ENCODE results near the gene CCNB2. TPM values are rescaled to one million over a fixed set of nuclear protein-coding genes. Genes with fewer than 3 reads are reported as not detected.

CCNB2 gene
- total and polyA plus RNA-seq, 2 donors (not counting 3 experiments of a cell fraction or from before 2014, with no cell fraction given), result 55.9 to 65.2 TPM

GRCh38 chr15:59096429-59096828 lies 8.5 kb upstream of the CCNB2 start:
- no peak for TF ChIP-seq EZH2 (IDR thresholded peaks at IDR 0.05; ENCODE audit: borderline replicate concordance, low read depth, low read length, severe bottlenecking)
- intact Hi-C loops (cut with micrococcal nuclease), result no loop called here
- Histone ChIP-seq H3K4me2 (ENCODE audit: insufficient read depth, low read length) (no peak overlapping the region), H3K9me3 (replicated peaks; ENCODE audit: control insufficient read depth, insufficient read depth, low read length) (no peaks in the 10 kb centered on the region), H3K27ac (ENCODE audit: insufficient read depth, low read depth, low read length) (no peak overlapping the region), H3K79me2 (ENCODE audit: control insufficient read depth, insufficient read depth, low read length) (no peaks in the 10 kb centered on the region), H3K9ac (replicated peaks; ENCODE audit: extremely low read depth, insufficient read depth, low read length) (no peak overlapping the region), H3K9me1 (replicated peaks; ENCODE audit: control insufficient read depth, extremely low read depth, insufficient read depth, low read length) (no peaks in the 10 kb centered on the region), H3K27me3 (ENCODE audit: control insufficient read depth in 2 of 2, insufficient read depth in 2 of 2, low read length in 2 of 2) (no peaks in the 10 kb centered on the region), H3K4me3 (replicated peaks in 1 of 3; ENCODE audit: insufficient read depth in 1 of 3, low read depth in 1 of 3, low read length in 3 of 3) (no peak overlapping the region), H2AFZ (ENCODE audit: low read depth, low read length) (no peak overlapping the region), H3K4me1 (ENCODE audit: control insufficient read depth, extremely low read depth, insufficient read depth, low read length) (no peaks in the 10 kb centered on the region), H3K36me3 (ENCODE audit: control insufficient read depth in 2 of 2, extremely low read depth in 1 of 2, insufficient read depth in 2 of 2, low read length in 2 of 2) (peaks cover 11 to 19% of the 10 kb centered on the region in 2 experiments), H4K20me1 (replicated peaks; ENCODE audit: control insufficient read depth, extremely low read depth, insufficient read depth, low read length) (no peaks in the 10 kb centered on the region)
- DNase-seq (ENCODE audit: low read depth, low spot score) (no peak), FAIRE-seq (no peak)
- BruUV-seq (replicated peaks), result no TSS peak
- ChIA-PET CTCF (interaction anchor here (3.2 kb wide), 1 partner anchor 116 kb away, joined by 9 read pairs; no protein-coding TSS in a partner anchor), POLR2A (no interaction called here)
- dilution Hi-C loops (cut with MboI; ENCODE audit: extremely low pct_ligation_motif_present, low sequenced_read_pairs), result no loop called here

DNA sequence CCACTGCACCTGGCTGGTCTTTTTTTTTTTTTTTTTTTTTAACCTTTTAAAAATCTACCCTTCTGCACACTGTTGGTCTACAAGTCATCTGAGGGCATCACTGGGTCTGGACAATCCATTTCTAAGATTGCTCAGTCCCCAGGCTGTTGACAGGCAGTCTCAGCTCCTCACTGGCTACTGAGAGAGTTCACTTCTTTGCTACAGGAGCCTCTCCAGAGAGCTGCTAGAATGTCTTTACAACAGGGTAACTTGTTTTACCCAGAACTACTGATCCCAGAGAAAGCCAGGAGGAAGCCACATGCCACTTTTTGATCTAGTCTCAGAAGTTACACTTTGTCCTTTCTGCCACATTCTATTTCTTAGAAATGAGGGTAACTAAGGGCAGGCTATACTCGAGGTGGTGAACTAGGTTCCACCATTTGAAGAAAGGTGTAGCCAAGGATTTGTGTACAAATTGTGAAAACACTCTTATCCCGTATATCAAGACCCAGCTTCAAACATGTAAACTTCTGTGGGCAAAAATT lies 5.7 kb upstream of the CCNB2 start:
- Histone ChIP-seq H3K36me3 (ENCODE audit: control insufficient read depth in 2 of 2, extremely low read depth in 1 of 2, insufficient read depth in 2 of 2, low read length in 2 of 2) (peaks cover 6 to 9% of the 10 kb centered on the region in 2 experiments), H3K9me3 (replicated peaks; ENCODE audit: control insufficient read depth, insufficient read depth, low read length) (no peaks in the 10 kb centered on the region), H4K20me1 (replicated peaks; ENCODE audit: control insufficient read depth, extremely low read depth, insufficient read depth, low read length) (no peaks in the 10 kb centered on the region), H3K4me3 (replicated peaks in 1 of 3; ENCODE audit: insufficient read depth in 1 of 3, low read depth in 1 of 3, low read length in 3 of 3) (no peak overlapping the region), H3K9ac (replicated peaks; ENCODE audit: extremely low read depth, insufficient read depth, low read length) (no peak overlapping the region), H2AFZ (ENCODE audit: low read depth, low read length) (no peak overlapping the region), H3K27me3 (ENCODE audit: control insufficient read depth in 2 of 2, insufficient read depth in 2 of 2, low read length in 2 of 2) (no peaks in the 10 kb centered on the region), H3K27ac (ENCODE audit: insufficient read depth, low read depth, low read length) (no peak overlapping the region), H3K79me2 (ENCODE audit: control insufficient read depth, insufficient read depth, low read length) (no peaks in the 10 kb centered on the region), H3K4me2 (ENCODE audit: insufficient read depth, low read length) (no peak overlapping the region), H3K9me1 (replicated peaks; ENCODE audit: control insufficient read depth, extremely low read depth, insufficient read depth, low read length) (no peaks in the 10 kb centered on the region), H3K4me1 (ENCODE audit: control insufficient read depth, extremely low read depth, insufficient read depth, low read length) (no peaks in the 10 kb centered on the region)
- POLR2A ChIA-PET, result no interaction called here
- CTCF ChIA-PET, result interaction anchor here (3.2 kb wide), 1 partner anchor 119 kb away, joined by 9 read pairs; no protein-coding TSS in a partner anchor
- FAIRE-seq (no peak), DNase-seq (ENCODE audit: low read depth, low spot score) (no peak)
- intact Hi-C loops (cut with micrococcal nuclease) (no loop called here), dilution Hi-C loops (cut with MboI; ENCODE audit: extremely low pct_ligation_motif_present, low sequenced_read_pairs) (no loop called here)
- no TSS peak for BruUV-seq (replicated peaks)
- no peak for TF ChIP-seq MAX (IDR thresholded peaks at IDR 0.05; ENCODE audit: insufficient read depth, insufficient read length)
- no peak for TF ChIP-seq FOS (IDR thresholded peaks at IDR 0.05; ENCODE audit: borderline replicate concordance, insufficient read depth, low read length)
- no peak for TF ChIP-seq MYC (IDR thresholded peaks at IDR 0.05; ENCODE audit: low read depth, low read length)
- no peak for TF ChIP-seq GATA2 (IDR thresholded peaks at IDR 0.05; ENCODE audit: insufficient read depth, insufficient read length, low read depth, low read length)
- TF ChIP-seq JUN (IDR thresholded peaks at IDR 0.05; ENCODE audit: borderline replicate concordance, insufficient read depth, insufficient read length, low read depth), result no peak

All from endothelial cell of umbilical vein (primary cell).